HUES6 (cell line): Measurements from ENCODE around the gene CAAP1.
"Not testable (repeated sequence)": the region's sequence is repeated elsewhere in the genome, so short reads cannot be mapped to it uniquely, and the experiment has no call there.

Experiments used
- H3K27ac ChIP-seq: 2 replicates; pipeline ENCODE4 v1.7.0; 2013; ENCODE audit warnings: low read depth, mild to moderate bottlenecking, low read length, inconsistent platforms
- H3K27me3 ChIP-seq: 2 replicates; pipeline ENCODE4 v1.6.1; 2013; ENCODE audit warnings: low read length; ENCODE audit not compliant: control insufficient read depth, insufficient read depth
- H3K36me3 ChIP-seq: 2 replicates; pipeline ENCODE4 v1.6.1; 2013; ENCODE audit warnings: low read length; ENCODE audit not compliant: control insufficient read depth, insufficient read depth
- H3K4me1 ChIP-seq: 2 replicates; pipeline ENCODE4 v1.6.1; 2013; ENCODE audit warnings: low read length; ENCODE audit not compliant: control insufficient read depth, insufficient read depth
- H3K4me3 ChIP-seq: 2 replicates; pipeline ENCODE4 v1.5.1; 2013; ENCODE audit warnings: low read depth, low read length
- H3K9ac ChIP-seq: one replicate; pipeline ENCODE4 v1.6.1; 2013; ENCODE audit warnings: mild to moderate bottlenecking, low read length
- H3K9me3 ChIP-seq: 2 replicates; pipeline ENCODE4 v1.6.1; 2013; ENCODE audit warnings: low read depth, low read length; ENCODE audit not compliant: control insufficient read depth, insufficient read depth

The CAAP1 gene

DNA sequence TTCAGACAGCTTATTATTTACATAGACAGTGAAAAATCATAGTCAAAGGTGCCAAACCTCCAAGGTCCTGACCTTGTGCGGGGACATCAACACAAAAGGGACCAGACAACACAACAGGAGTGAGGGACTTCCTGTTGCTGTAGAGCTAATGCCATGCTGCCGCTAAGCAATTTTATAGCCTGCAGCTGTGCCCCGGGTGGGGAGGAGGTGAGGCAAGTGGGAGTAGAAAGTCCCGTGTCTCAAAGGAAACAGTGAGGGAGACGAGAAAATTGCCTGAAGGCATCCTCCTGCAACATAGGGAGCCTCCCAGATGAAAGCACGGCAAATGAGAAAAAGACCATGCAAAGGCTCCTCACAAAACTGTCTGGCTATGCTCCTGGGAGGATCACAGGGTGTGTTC lies 58.8 kb downstream of the CAAP1 start:
- Histone ChIP-seq H3K27me3 (no peaks in the 10 kb centered on the region), H3K9me3 (no peaks in the 10 kb centered on the region), H3K9ac (no peak overlapping the region), H3K4me1 (no peaks in the 10 kb centered on the region; the same call in 1 of the 2 replicates), H3K27ac (no peak overlapping the region), H3K36me3 (0 out of 2 replicates have a peak, but pooled peaks cover 4% of the 10 kb centered on the region), H3K4me3 (no peak overlapping the region)

DNA sequence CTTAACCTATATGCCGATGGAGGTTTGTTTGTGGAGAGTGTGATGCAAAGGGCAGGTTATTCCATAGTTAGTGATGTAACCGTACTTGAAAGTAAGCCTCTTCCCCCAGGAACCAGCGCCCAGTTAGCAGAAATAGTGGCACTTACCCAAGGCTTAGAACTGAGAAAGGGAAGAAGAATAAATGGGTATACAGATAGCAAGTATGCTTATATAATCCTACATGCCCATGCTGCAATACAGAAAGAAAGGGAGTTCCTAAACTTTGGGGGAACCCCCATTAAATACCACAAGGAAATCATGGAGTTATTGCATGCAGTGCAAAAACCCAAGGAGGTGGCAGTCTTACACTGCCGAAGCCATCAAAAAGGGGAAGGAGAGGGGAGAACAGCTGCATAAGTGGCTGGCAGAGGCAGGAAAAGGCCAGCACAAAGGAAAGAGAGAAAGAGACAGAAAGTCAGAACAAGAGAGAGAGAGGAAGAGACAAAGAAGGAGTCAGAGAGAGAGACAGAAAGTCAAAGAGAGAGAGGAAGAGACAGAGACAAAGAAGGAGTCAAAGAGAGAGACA lies 64.1 kb downstream of the CAAP1 start:
- H3K36me3 ChIP-seq, H3K4me3 ChIP-seq, H3K27me3 ChIP-seq, H3K27ac ChIP-seq, H3K9ac ChIP-seq, H3K9me3 ChIP-seq, H3K4me1 ChIP-seq: not testable (repeated sequence)

DNA sequence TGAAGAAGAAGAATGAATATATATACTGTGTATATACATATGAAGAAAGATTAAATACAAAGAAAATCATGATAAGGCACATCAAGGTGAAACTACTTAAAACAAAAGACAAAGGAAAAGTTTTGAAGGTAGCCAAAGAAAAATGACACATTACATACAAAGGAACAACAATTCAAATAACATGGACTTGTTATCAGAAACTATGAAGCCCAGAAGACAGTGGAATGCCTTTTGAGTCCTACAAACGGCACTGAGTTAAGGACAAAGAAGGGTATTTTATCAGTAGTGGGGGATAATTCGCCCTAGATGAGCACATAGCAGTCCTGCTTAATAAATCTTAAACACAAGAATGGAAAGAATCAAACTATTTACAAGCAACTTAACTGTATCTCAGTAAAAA lies 77.8 kb downstream of the CAAP1 start:
- Histone ChIP-seq H3K9me3 (no peaks in the 10 kb centered on the region), H3K27me3 (no peaks in the 10 kb centered on the region), H3K36me3 (no peaks in the 10 kb centered on the region), H3K27ac (no peak overlapping the region), H3K9ac (no peak overlapping the region), H3K4me3 (no peak overlapping the region), H3K4me1 (no peaks in the 10 kb centered on the region)

DNA sequence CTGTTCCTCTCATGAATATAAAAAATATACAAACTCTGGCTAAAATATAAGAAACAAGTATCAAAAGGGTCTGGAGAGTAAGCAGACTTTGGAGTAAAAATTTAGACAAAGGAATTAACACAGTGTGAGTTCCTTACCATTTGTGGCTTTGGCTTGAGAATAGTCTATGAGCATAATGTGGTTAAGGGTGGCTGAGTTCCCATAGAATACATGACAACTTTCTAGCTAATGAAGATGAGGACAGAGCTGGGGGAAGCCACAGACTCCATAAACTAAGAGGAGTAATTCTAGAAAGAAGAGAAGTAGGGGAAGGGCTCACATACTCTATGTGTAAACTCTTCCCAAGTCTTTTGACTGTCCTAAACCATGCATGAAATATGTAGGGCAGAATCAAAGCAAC lies 79.4 kb downstream of the CAAP1 start:
- H3K9ac ChIP-seq = no peak overlapping the region
- H3K4me1 ChIP-seq = no peaks in the 10 kb centered on the region
- no peaks in the 10 kb centered on the region for H3K27me3 ChIP-seq
- no peak overlapping the region for H3K4me3 ChIP-seq
- no peak overlapping the region for H3K27ac ChIP-seq
- H3K36me3 ChIP-seq = no peaks in the 10 kb centered on the region
- no peaks in the 10 kb centered on the region for H3K9me3 ChIP-seq

DNA sequence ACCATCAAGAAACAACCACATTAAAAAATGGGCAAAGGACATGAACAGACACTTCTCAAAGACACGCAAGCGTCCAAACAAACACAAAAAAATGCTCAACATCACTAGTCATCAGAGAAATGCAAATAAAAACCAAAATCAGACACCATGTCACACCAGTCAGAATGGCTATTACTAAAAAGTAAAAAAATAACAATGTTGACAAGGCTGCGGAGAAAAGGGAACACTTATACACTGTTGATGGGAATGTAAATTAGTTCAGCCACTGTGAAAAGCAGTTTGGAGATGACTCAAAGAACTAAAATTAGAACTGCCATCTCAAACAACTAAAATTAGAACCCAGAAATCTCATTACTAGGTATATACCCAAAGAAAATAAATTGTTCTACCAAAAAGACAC lies 80.4 kb downstream of the CAAP1 start:
- Histone ChIP-seq H3K4me1 (no peaks in the 10 kb centered on the region), H3K9me3 (no peaks in the 10 kb centered on the region), H3K9ac (no peak overlapping the region), H3K27ac (no peak overlapping the region), H3K4me3 (no peak overlapping the region), H3K36me3 (no peaks in the 10 kb centered on the region), H3K27me3 (no peaks in the 10 kb centered on the region)

DNA sequence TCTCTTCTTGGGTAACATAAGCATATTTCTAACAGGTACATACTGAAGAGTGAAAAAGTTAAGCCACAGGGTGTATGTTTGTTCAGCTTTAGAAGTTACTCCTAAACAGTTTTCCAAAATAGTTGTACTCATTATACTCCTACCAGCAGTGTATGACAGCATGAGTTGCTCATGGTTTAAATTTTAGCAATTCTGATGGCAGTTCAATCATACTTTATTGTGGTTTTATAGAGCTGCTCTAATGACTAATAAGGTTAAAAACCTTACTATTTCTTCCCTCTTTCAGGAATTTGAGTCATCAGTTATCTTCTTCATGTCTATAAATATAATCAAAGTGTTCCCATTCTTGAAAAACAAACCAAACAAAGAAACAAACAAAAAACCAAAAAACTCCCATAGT lies 81.5 kb downstream of the CAAP1 start:
- H3K4me1 ChIP-seq = no peaks in the 10 kb centered on the region
- H3K9me3 ChIP-seq = no peaks in the 10 kb centered on the region
- H3K27ac ChIP-seq = no peak overlapping the region
- no peak overlapping the region for H3K4me3 ChIP-seq
- no peaks in the 10 kb centered on the region for H3K36me3 ChIP-seq
- H3K9ac ChIP-seq = no peak overlapping the region
- no peaks in the 10 kb centered on the region for H3K27me3 ChIP-seq

DNA sequence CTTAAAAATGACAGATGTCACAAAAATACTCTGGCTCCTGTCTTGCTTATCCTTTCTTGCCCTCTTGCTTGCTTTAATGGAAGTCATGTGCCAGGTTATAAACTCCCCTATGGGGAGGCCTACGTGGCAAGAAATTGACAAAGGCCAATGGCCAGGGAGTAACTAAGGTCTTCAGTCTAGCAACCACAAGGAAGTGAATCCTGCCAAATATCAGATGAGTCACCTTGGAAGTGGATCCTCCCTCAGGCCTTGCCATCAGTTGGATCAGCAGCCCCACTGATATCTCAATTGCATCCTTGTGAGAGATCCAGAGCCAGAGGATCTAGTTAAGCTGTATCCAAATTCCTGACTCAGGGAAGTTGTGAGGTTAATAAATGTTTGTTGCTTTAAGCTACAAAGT lies 82.8 kb downstream of the CAAP1 start:
- Histone ChIP-seq H3K9me3 (no peaks in the 10 kb centered on the region), H3K27me3 (no peaks in the 10 kb centered on the region), H3K27ac (no peak overlapping the region), H3K4me3 (no peak overlapping the region), H3K36me3 (no peaks in the 10 kb centered on the region), H3K4me1 (no peaks in the 10 kb centered on the region), H3K9ac (no peak overlapping the region)

DNA sequence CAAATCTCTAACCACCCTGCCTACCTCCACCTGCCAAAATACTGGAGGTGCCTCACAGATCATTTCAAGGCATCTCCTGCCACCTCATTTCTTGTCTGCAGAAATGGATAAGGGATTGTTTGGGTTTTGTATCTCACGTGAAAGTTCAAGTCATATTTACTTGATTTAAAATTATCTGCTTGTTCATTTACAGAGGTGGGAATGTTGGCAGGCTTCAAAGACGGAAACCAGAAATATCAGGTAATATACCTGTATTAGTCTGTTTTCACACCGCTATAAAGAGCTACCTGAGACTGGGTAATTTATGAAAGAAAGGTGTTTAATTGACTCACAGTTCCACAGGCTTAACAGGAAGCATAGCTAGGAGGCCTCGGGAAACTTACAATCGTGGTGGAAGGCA lies 85.4 kb downstream of the CAAP1 start:
- no peaks in the 10 kb centered on the region for H3K27me3 ChIP-seq
- no peaks in the 10 kb centered on the region for H3K4me1 ChIP-seq
- H3K4me3 ChIP-seq = no peak overlapping the region
- no peak overlapping the region for H3K9ac ChIP-seq
- H3K9me3 ChIP-seq = no peaks in the 10 kb centered on the region
- H3K36me3 ChIP-seq = no peaks in the 10 kb centered on the region
- H3K27ac ChIP-seq = no peak overlapping the region

DNA sequence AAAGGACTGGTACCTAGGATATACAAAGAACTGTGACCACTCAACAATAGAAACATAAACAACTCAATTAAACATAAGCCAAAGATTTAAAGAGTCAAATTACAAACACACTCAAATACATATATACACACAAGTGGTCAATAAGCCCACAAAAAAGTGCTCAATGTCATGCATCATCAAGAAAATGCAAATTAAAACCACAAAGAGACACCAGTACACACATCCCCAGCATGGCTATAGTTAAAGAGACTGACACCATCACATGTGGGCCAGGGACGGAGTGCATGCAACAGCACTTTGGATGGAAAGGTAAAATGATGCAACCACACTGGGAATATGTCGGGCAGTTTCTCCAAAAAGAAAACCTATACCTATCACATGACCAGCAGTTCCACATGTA lies 89.7 kb downstream of the CAAP1 start:
- H3K27me3 ChIP-seq = no peaks in the 10 kb centered on the region
- H3K27ac ChIP-seq = no peak overlapping the region
- H3K4me1 ChIP-seq = peaks cover 10% of the 10 kb centered on the region
- H3K9me3 ChIP-seq = no peaks in the 10 kb centered on the region
- no peak overlapping the region for H3K9ac ChIP-seq
- no peak overlapping the region for H3K4me3 ChIP-seq
- no peaks in the 10 kb centered on the region for H3K36me3 ChIP-seq

DNA sequence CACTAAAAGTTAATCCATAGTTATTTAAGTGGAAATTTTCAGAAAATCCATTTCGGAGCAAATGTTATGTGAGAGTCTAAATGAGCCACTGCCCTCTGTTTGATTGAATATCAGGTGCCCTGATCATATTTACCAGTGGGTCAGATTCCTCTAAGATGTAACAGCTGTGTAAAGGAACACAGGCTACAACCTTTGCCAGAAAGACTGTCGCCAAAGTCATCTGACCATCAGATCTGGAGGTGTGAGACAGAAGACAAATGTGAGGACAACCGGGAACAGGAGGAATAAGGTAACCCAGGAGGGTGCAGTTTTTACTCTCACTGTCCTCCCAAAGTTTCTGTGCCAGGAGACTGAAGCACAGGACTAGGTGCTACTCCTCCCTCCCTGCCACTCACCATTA lies 90.8 kb downstream of the CAAP1 start:
- Histone ChIP-seq H3K27ac (no peak overlapping the region), H3K4me3 (no peak overlapping the region), H3K4me1 (peaks cover 10% of the 10 kb centered on the region), H3K36me3 (no peaks in the 10 kb centered on the region), H3K27me3 (no peaks in the 10 kb centered on the region), H3K9ac (no peak overlapping the region), H3K9me3 (no peaks in the 10 kb centered on the region)

DNA sequence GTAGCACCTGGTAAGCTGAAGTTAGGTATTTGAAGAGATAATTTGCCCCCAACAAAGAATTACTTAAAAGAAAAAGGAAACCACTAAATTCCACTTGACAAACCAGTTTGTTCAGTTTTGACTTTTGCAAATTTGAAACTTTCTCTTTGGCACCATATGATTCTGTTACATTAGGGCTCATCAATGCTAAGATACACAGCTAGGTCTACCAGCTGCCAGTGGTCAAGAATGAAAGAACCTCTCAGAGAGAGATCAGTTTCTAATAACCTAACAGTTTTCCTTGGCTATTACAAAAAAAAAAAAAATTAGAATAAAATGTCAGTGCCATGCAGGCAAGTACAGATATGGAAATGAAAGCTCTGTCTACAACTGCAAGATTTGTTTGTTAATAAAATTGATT lies 92.3 kb downstream of the CAAP1 start:
- Histone ChIP-seq H3K27ac (no peak overlapping the region), H3K4me1 (peaks cover 10% of the 10 kb centered on the region)

DNA sequence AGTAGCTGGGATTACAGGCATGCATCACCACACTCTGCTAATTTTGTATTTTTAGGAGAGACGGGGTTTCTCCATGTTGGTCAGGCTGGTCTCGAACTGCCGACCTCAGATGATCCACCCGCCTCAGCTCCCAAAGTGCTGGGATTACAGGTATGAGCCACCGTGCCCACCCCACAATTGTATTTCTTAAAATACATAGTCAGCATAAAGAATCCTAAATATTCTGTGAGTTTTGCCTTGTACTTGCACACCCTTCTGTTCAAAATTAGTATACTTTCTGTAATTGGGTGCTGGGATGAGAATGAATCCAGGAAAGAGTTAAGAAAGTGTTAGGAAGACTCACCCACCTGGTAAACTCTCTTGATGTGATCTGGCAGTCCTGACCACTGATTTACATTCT lies 101.3 kb downstream of the CAAP1 start:
- Histone ChIP-seq H3K36me3 (no peaks in the 10 kb centered on the region), H3K27ac (no peak overlapping the region), H3K4me3 (no peak overlapping the region), H3K9ac (no peak overlapping the region), H3K9me3 (no peaks in the 10 kb centered on the region), H3K27me3 (no peaks in the 10 kb centered on the region), H3K4me1 (peaks cover 31% of the 10 kb centered on the region)

More for the DNA sequence above, 92.3 kb downstream of the CAAP1 start:
- no peak overlapping the region for H3K4me3 ChIP-seq
- no peaks in the 10 kb centered on the region for H3K27me3 ChIP-seq
- H3K36me3 ChIP-seq = no peaks in the 10 kb centered on the region
- no peaks in the 10 kb centered on the region for H3K9me3 ChIP-seq
- H3K9ac ChIP-seq = no peak overlapping the region
